Smooth muscle cell (in vitro differentiated cells): ENCODE results near the gene WNT7A. TPM values are rescaled to one million over a fixed set of nuclear protein-coding genes. Genes with fewer than 3 reads are reported as not detected.

Experiments used
- DNase-seq: peaks from one replicate; lab custom pipeline; 2025; ENCODE audit not compliant: unreplicated experiment; lab: John Stamatoyannopoulos, UW
- H2AFZ ChIP-seq: fragments of 200-600 bp; sonication (generic); 2 replicates; pipeline ENCODE4 v1.6.0; 2016; ENCODE audit warnings: antibody characterized with exemption, low read depth, mild to moderate bottlenecking
- H3F3A ChIP-seq: fragments of 200-600 bp; sonication (generic); 2 replicates; pipeline ENCODE4 v1.6.0; 2017; ENCODE audit warnings: antibody characterized with exemption, low read depth
- H3K27ac ChIP-seq: fragments of 200-600 bp; sonication (generic); 2 replicates; pipeline ENCODE4 v1.5.1; 2016; ENCODE audit warnings: low read depth, mild to moderate bottlenecking
- H3K27me3 ChIP-seq: fragments of 200-600 bp; sonication (generic); 2 replicates; pipeline ENCODE4 v1.6.1; 2016; ENCODE audit warnings: low read depth, mild to moderate bottlenecking
- H3K36me3 ChIP-seq: fragments of 200-600 bp; sonication (generic); 2 replicates; pipeline ENCODE4 v1.5.1; 2016; ENCODE audit warnings: low read depth
- H3K4me1 ChIP-seq: fragments of 200-600 bp; sonication (generic); 2 replicates; pipeline ENCODE4 v1.5.1; 2016; ENCODE audit warnings: low read depth
- H3K4me2 ChIP-seq: fragments of 200-600 bp; sonication (generic); 2 replicates; pipeline ENCODE4 v1.6.0; 2016; ENCODE audit warnings: mild to moderate bottlenecking
- H3K4me3 ChIP-seq: fragments of 200-600 bp; sonication (generic); 2 replicates; pipeline ENCODE4 v1.5.1; 2016; ENCODE audit warnings: mild to moderate bottlenecking
- H3K79me2 ChIP-seq: fragments of 200-600 bp; sonication (generic); 2 replicates; pipeline ENCODE4 v1.6.0; 2016; ENCODE audit warnings: low read depth, mild to moderate bottlenecking
- H3K9ac ChIP-seq: fragments of 200-600 bp; sonication (generic); 2 replicates; pipeline ENCODE4 v1.6.0; 2016; ENCODE audit warnings: low read depth
- H3K9me3 ChIP-seq: fragments of 200-600 bp; sonication (generic); replicated peaks from 2 replicates; pipeline ENCODE4 v1.5.1; 2016; ENCODE audit warnings: low read depth
- H4K20me1 ChIP-seq: fragments of 200-600 bp; sonication (generic); 2 replicates; pipeline ENCODE4 v1.6.0; 2016; ENCODE audit warnings: low read depth
- WGBS: methylation state at CpG from one replicate; pipeline ENCODE4 v1.1.7; 2016; ENCODE audit warnings: low lambda C conversion rate; 5-methylcytosine and 5-hydroxymethylcytosine counted together
- polyA plus RNA-seq: library from polyadenylated mRNA; unstranded; fragments of >200 nt; fragmentation: Nextera tagmentation; extraction: Ambion mirVana; gene quantifications from 2 replicates; pipeline ENCODE4 v1.2.1, GENCODE V29; 2016
- total RNA-seq: library from RNA; depleted of rRNA; stranded (reverse); fragments of >200 nt; gene quantifications from 2 replicates; pipeline ENCODE4 v1.2.3, GENCODE V29; 2014
- TF ChIP-seq, protein P1 (sequence below): fragments of 200-600 bp; sonication (generic); IDR thresholded peaks from 2 replicates; pipeline ENCODE4 v1.5.1; 2017; ENCODE audit warnings: borderline replicate concordance, mild to moderate bottlenecking, antibody characterized with exemption; ENCODE audit not compliant: insufficient read depth, poor library complexity, severe bottlenecking

Gene WNT7A
- total and polyA plus RNA-seq, 2 experiments from 2014 or later = 0.18 to 0.24 TPM

DNA sequence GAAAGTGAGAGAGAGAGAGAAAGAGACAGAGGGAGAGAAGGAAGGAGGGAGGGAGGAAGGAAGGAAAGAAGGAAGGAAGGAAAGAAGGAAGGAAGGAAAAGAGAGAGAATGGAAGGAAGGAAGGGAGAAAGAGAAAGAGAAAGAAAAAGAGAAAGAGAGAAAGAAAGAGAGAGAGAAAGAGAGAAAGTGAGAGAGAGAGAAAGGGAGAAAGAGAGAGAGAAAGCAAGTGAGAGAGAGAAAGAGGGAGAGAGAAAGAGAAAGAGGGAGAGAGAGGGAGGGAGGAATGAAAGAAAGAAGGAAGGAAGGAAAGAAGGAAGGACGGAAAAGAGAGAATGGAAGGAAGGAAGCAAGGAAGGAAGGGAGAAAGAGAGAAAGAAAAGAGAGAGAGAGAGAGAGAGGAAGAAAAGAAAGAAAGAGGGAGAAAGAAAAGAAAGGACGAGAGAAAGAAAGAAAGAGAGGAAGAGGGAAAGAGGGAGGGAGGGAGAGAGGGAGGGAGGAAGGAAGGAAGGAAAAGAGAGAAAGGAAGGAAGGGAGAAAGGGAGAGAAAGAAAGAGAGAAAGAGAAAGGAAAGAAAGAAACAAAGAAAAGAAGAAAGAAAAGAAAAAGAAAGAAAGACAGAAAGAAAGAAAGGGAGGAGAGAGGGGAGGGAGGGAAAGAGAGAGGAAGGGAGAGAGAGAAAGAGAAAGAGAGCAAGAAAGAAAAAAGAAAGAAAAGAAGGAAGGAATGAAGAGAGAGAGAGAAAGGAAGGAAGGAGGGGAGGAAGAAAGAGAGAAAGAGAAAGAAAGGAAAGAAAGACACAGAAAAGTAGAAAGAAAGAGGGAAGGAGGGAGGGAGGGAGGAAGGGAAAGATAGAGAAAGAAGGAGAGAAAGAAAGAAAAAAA, 10.8 kb downstream of the WNT7A start:
- H3K4me2 ChIP-seq = no peak overlapping the region
- H3K27ac ChIP-seq = no peak overlapping the region
- no peaks in the 10 kb centered on the region for H4K20me1 ChIP-seq
- no peak overlapping the region for H3K9ac ChIP-seq
- TF ChIP-seq, protein P1, sequence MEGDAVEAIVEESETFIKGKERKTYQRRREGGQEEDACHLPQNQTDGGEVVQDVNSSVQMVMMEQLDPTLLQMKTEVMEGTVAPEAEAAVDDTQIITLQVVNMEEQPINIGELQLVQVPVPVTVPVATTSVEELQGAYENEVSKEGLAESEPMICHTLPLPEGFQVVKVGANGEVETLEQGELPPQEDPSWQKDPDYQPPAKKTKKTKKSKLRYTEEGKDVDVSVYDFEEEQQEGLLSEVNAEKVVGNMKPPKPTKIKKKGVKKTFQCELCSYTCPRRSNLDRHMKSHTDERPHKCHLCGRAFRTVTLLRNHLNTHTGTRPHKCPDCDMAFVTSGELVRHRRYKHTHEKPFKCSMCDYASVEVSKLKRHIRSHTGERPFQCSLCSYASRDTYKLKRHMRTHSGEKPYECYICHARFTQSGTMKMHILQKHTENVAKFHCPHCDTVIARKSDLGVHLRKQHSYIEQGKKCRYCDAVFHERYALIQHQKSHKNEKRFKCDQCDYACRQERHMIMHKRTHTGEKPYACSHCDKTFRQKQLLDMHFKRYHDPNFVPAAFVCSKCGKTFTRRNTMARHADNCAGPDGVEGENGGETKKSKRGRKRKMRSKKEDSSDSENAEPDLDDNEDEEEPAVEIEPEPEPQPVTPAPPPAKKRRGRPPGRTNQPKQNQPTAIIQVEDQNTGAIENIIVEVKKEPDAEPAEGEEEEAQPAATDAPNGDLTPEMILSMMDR = no peak
- H3K4me1 ChIP-seq = no peaks in the 10 kb centered on the region
- H3K4me3 ChIP-seq = no peak overlapping the region
- no peaks in the 10 kb centered on the region for H3K79me2 ChIP-seq
- H3K27me3 ChIP-seq = peaks cover 31% of the 10 kb centered on the region
- no peak for DNase-seq
- no peaks in the 10 kb centered on the region for H3F3A ChIP-seq
- H2AFZ ChIP-seq = no peak overlapping the region
- H3K36me3 ChIP-seq = no peaks in the 10 kb centered on the region
- WGBS = 58% methylated on average over 2 of the region's 2 CpGs
- no peaks in the 10 kb centered on the region for H3K9me3 ChIP-seq

DNA sequence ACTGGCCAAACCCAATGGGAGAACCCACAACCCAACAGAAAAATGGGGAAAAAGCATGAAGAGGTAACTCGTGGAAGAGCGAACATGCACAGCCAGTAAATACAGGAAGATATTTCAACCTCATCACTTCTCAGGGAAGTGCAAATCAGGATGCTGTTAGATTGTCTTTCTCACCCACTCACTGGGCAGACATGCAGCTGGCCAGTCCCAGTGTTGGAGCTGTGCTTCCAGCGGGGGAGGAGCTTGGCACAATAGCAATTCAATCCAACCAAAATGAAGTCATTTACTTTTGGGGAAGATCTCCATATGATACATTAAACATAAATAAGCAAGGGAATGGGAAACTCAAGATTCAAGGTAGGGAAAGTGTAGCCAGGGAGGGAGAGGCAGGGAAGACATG, 12.1 kb downstream of the WNT7A start:
- Histone ChIP-seq H3K27me3 (peaks cover 28% of the 10 kb centered on the region), H3K27ac (no peak overlapping the region), H3K36me3 (no peaks in the 10 kb centered on the region), H3K79me2 (no peaks in the 10 kb centered on the region), H3K4me3 (no peak overlapping the region), H2AFZ (no peak overlapping the region), H3K4me2 (no peak overlapping the region), H4K20me1 (no peaks in the 10 kb centered on the region), H3F3A (no peaks in the 10 kb centered on the region), H3K4me1 (no peaks in the 10 kb centered on the region), H3K9ac (no peak overlapping the region), H3K9me3 (no peaks in the 10 kb centered on the region)
- TF ChIP-seq, protein P1 = no peak
- WGBS = 95% methylated on average over 3 of the region's 3 CpGs
- no peak for DNase-seq

GRCh38 chr3:13866041-13866965, 13.6 kb downstream of the WNT7A start:
- 78% methylated on average over 14 of the region's 14 CpGs for WGBS
- Histone ChIP-seq H3K27me3 (peaks cover 23% of the 10 kb centered on the region), H3K4me3 (no peak overlapping the region), H3K9me3 (no peaks in the 10 kb centered on the region), H3K9ac (no peak overlapping the region), H3K4me2 (no peak overlapping the region), H3K36me3 (no peaks in the 10 kb centered on the region), H3K4me1 (no peaks in the 10 kb centered on the region), H4K20me1 (no peaks in the 10 kb centered on the region), H3F3A (no peaks in the 10 kb centered on the region), H3K79me2 (no peaks in the 10 kb centered on the region), H3K27ac (no peak overlapping the region), H2AFZ (no peak overlapping the region)
- DNase-seq = no peak
- TF ChIP-seq, protein P1 = no peak
